Occipital lobe (tissue), 2 donors: ENCODE measurements around the gene KCNIP2. TPM values are rescaled to one million over a fixed set of nuclear protein-coding genes. Genes with fewer than 3 reads are reported as not detected.

Experiments used
- DNase-seq: peaks from one replicate; lab custom pipeline; 2025; lab: John Stamatoyannopoulos, UW
- total RNA-seq: library from RNA; depleted of rRNA; stranded (reverse); fragments of >200 nt; gene quantifications from one replicate; pipeline ENCODE4 v1.2.3, GENCODE V29; 2014

The KCNIP2 gene
- total RNA-seq, 1 donor from 2014 or later: 6.9 TPM

- DNase-seq: no peak
Observed at GRCh38 chr10:101851411-101852116, 8.0 kb upstream of the KCNIP2 start.

GRCh38 chr10:101850749-101851148 is 7.1 kb upstream of the KCNIP2 start:
- DNase-seq: no peak

- DNase-seq: no peak
Observed at GRCh38 chr10:101848894-101849351, 5.3 kb upstream of the KCNIP2 start.

- no peak for DNase-seq
Observed at GRCh38 chr10:101848408-101848807, 4.8 kb upstream of the KCNIP2 start.

GRCh38 chr10:101845893-101846292 is 2.3 kb upstream of the KCNIP2 start:
- DNase-seq: no peak

GRCh38 chr10:101841826-101842225 is 1.8 kb downstream of the KCNIP2 start:
- no peak for DNase-seq

- peak; percentile 77 for DNase-seq
Observed at GRCh38 chr10:101840741-101841453, 2.7 kb downstream of the KCNIP2 start.

GRCh38 chr10:101840102-101840684 is 3.4 kb downstream of the KCNIP2 start:
- DNase-seq: no peak

GRCh38 chr10:101839416-101840063 is 4.1 kb downstream of the KCNIP2 start:
- DNase-seq: peak; percentile 39

- DNase-seq: no peak
Observed at GRCh38 chr10:101839002-101839401, 4.6 kb downstream of the KCNIP2 start.

- no peak for DNase-seq
Observed at GRCh38 chr10:101838416-101838970, 5.1 kb downstream of the KCNIP2 start.

- DNase-seq: no peak
Observed at GRCh38 chr10:101837748-101838147, 5.9 kb downstream of the KCNIP2 start.

- no peak for DNase-seq
Observed at GRCh38 chr10:101835362-101835761, 8.2 kb downstream of the KCNIP2 start.

GRCh38 chr10:101834341-101834740 is 9.3 kb downstream of the KCNIP2 start:
- DNase-seq: no peak

- DNase-seq: no peak
Observed at GRCh38 chr10:101833466-101833865, 10.1 kb downstream of the KCNIP2 start.

GRCh38 chr10:101832325-101832771 is 11.3 kb downstream of the KCNIP2 start:
- no peak for DNase-seq

GRCh38 chr10:101831169-101831811 is 12.3 kb downstream of the KCNIP2 start:
- no peak for DNase-seq

GRCh38 chr10:101830322-101831168 is 13.1 kb downstream of the KCNIP2 start:
- peak; percentile 65 for DNase-seq

- DNase-seq: no peak
Observed at GRCh38 chr10:101829561-101830315, 13.9 kb downstream of the KCNIP2 start.
